Measurements from ENCODE around the gene RTBDN.
A peak's percentile ranks its signal among the peaks of the same experiment; 100 is the strongest.

DNA sequence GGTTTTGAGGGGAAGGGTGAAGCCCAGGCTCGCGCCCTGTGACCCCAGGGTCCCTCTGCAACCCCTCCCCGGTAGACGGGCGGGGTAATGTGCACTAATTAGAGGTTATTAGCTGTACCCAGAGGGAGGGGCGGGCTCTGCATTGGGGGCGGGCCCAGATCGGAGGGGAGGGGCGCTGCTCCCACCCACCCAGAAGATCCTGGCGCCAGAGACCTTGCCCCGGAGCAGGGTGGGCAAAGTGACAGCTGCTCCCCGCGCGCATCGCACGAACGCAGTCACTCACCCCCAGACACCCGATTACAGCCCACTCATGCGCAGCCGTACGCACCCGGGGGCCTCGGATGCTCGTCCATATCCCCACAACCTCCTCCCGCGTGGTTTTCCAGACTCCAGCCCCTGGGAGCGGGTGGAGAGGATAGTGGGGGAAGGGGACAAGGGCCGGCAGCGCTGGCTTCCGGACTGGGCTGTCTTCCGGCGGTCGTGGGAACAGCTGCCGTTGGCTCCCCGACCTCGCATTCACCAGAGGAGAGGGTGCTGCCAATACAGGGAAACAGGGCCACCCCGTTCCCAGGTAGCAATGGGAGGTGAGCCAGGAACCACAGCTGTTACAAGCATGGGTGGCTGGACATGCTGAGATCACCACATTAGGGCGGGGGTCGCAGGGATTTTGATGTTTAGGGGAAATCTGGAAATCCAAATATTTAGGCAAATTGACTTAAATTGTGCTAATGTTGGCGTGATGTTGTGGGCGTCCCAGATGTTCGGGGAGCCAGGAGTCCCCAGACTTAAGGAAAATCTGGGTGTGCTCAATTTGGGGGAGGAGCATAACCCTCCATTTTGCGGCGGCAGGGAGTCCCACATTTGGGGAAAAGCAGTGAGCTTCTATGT is 56.1 kb downstream of the RTBDN start:
- TF ChIP-seq CTCF (IDR thresholded peaks at IDR 0.05; ENCODE audit: insufficient read depth, low read length) (no peak), SPI1 (IDR thresholded peaks at IDR 0.05; ENCODE audit: borderline replicate concordance, low read depth) (no peak), GABPA (IDR thresholded peaks at IDR 0.05; ENCODE audit: low read depth) (no peak), POLR2AphosphoS5 (IDR thresholded peaks at IDR 0.05; ENCODE audit: low read depth) (peak; percentile 43)
- TF ChIP-seq, protein P1, sequence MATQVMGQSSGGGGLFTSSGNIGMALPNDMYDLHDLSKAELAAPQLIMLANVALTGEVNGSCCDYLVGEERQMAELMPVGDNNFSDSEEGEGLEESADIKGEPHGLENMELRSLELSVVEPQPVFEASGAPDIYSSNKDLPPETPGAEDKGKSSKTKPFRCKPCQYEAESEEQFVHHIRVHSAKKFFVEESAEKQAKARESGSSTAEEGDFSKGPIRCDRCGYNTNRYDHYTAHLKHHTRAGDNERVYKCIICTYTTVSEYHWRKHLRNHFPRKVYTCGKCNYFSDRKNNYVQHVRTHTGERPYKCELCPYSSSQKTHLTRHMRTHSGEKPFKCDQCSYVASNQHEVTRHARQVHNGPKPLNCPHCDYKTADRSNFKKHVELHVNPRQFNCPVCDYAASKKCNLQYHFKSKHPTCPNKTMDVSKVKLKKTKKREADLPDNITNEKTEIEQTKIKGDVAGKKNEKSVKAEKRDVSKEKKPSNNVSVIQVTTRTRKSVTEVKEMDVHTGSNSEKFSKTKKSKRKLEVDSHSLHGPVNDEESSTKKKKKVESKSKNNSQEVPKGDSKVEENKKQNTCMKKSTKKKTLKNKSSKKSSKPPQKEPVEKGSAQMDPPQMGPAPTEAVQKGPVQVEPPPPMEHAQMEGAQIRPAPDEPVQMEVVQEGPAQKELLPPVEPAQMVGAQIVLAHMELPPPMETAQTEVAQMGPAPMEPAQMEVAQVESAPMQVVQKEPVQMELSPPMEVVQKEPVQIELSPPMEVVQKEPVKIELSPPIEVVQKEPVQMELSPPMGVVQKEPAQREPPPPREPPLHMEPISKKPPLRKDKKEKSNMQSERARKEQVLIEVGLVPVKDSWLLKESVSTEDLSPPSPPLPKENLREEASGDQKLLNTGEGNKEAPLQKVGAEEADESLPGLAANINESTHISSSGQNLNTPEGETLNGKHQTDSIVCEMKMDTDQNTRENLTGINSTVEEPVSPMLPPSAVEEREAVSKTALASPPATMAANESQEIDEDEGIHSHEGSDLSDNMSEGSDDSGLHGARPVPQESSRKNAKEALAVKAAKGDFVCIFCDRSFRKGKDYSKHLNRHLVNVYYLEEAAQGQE (IDR thresholded peaks at IDR 0.05; ENCODE audit: insufficient replicate concordance, low read depth) = no peak

Measured in HL-60 (cell line).